Activated T-helper 1 cell treated with anti-CD3 and anti-CD28 coated beads, Interleukin-2, amount 50 U/mL, for 16 hours (primary cell): ENCODE data around the gene RHOT2.

Experiments used
- DNase-seq, 2 donors: peaks; one replicate each; pipeline ENCODE4 v3.0.0-alpha.2; 2020; ENCODE audit warnings: low read depth in 1 of 2, low spot score in 1 of 2

RHOT2 gene

GRCh38 chr16:647173-647902 is 20.6 kb upstream of the RHOT2 start:
- no peak for DNase-seq

- no peak for DNase-seq
Observed at GRCh38 chr16:648071-648780, 19.7 kb upstream of the RHOT2 start.

- peak; percentile 83 to 87 for DNase-seq
Observed at GRCh38 chr16:648781-649589, 18.9 kb upstream of the RHOT2 start, which contains the start of gene WDR90. Gene WDR90 (plus strand): TSS chr16:649365. CDS start chr16:649417, 52 bp downstream.

- no peak for DNase-seq
Observed at GRCh38 chr16:649631-650030, 18.3 kb upstream of the RHOT2 start.

- no peak for DNase-seq
Observed at GRCh38 chr16:651844-652243, 16.1 kb upstream of the RHOT2 start.

DNA sequence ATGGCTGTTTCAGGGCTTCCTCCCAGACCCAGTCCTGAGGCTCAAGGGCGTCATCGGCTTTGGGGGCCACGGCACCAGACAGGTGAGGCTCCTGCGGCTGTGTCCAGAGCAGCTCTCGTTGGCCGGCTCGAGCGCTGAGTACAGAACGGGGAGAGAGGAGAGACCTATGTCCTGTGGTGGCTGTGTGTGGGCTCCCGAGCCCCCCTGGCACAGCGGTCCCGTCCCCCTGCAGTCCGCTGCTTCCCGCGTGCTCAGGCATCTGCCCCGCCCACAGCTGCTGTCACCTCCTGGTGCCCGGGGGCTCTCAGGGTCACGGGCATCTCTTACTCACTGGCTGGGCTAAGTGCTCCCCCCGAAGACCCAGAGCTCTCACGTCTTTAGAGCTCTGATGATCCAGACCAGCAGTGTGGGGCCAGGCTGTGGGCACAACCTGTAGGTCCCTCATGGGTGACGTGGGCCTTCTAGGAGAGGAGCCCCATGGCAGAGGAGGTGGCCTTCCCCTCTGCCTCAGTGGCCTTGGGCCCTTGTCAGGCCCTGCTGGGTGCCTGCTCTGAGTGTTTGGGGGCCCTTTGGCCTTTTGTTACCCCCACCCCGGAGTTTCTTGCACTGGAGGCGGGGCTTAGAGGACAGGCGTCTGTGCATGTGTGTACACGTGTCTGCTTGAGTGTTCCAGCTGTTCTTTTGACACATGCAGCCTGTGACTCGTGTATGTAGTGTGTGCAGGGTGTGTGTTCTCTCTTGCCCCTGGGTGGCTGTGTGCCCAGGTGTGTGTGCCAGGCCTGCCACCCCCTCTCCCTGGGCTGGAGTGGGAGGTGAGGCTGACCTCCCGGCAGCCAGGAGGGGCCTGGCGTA is 15.3 kb upstream of the RHOT2 start:
- no peak for DNase-seq

DNA sequence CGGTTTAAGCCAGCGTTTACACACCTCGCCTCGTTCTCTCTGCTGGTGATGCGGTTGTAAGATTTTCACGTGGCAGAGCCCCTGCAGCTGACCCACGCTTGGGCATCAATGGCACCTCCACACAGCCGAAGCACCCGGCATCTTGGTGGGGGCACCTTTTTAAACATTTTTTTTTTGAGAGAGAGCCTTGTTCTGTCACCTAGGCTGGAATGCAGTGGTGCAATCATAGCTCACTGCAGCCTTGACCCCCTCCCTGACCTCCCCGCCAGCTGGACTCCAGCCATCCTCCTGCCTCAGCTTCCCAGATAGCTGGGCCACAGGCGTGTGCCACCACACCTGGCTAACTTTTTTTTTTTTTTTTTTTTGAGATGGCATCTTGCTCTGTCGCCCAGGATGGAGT is 13.9 kb upstream of the RHOT2 start:
- no peak for DNase-seq

GRCh38 chr16:657487-657886 is 10.4 kb upstream of the RHOT2 start:
- no peak for DNase-seq

- DNase-seq, result no peak
Observed at GRCh38 chr16:658679-659571, 9.0 kb upstream of the RHOT2 start.

DNA sequence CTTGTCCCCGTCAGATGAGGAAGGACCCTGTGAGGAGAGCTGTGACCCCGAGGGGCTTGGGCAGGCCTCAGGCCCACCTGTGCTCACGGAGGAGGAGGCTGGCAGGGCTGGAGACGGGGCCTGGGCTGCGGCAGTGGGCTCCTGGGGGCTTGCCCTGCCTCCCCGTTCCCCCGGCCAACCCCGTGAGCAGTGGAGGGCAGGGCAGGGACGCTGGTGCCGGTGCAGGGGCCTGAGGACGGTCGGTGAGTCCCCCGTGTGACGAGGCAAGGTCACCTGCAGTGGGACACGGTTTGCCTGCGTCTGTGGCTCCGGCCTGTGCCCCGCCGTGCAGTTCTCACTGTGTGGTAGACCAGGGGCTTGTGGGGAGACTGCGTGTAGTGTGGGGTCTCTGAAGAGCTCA is 8.3 kb upstream of the RHOT2 start:
- DNase-seq, result no peak

- DNase-seq, result no peak
Observed at GRCh38 chr16:660132-660458, 7.8 kb upstream of the RHOT2 start.

DNA sequence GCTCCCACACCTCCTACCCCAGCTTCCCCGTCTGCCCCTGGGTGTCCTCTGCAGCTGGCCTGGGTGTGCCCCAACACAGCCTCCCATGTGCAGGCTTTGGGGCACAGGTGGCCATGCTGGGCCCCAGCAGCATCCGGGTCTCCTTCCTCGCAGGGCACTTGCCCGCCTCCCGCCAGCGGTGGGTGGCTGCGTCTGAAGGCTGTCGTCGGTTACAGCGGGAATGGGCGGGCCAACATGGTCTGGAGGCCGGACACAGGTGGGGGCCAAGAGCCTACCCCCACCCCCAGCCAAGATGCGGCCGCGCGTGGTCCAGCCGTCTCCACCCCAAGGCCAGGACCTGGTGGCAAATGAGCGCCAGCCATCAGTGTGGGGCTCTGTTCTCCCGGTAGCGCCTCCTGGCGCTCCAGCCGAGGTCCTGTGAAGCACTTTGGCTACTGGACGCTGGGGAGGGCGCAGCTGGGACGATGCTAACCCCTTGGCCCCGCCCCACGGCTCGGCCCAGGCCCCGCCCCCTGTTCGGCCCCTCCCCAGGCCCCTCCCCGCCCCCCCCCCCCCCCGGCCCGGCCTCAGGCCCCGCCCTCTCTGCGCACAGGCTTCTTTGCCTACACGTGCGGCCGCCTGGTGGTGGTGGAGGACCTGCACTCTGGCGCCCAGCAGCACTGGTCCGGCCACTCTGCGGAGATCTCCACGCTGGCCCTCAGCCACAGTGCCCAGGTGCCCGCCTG is 7.3 kb upstream of the RHOT2 start:
- peak; percentile 35 to 58 for DNase-seq

DNA sequence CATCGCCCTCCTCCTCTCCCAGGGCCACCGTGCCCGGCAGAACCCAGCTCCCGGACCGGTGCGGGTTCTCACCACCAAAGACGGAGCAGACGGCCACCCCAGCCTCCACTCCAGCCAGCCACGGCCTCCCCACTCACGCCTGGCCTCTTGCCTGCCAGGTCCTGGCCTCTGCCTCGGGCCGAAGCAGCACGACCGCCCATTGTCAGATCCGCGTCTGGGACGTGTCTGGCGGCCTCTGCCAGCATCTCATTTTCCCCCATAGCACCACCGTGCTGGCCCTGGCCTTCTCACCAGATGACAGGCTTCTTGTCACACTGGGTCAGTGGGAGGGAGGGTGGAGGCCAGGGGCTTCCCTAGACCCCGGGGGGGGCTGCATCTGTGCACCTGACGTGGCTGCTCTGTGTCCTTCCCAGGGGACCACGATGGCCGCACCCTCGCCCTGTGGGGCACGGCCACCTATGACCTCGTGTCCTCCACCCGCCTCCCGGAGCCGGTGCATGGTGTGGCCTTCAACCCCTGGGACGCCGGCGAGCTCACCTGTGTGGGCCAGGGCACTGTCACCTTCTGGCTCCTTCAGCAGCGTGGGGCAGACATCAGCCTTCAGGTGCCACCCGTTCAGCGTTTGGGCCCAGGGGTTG is 6.6 kb upstream of the RHOT2 start:
- no peak for DNase-seq

GRCh38 chr16:662095-662494 is 5.8 kb upstream of the RHOT2 start:
- DNase-seq, result no peak

- DNase-seq, result no peak
Observed at GRCh38 chr16:662597-662996, 5.3 kb upstream of the RHOT2 start.

- DNase-seq, result no peak
Observed at GRCh38 chr16:666572-666971, 1.4 kb upstream of the RHOT2 start.

DNA sequence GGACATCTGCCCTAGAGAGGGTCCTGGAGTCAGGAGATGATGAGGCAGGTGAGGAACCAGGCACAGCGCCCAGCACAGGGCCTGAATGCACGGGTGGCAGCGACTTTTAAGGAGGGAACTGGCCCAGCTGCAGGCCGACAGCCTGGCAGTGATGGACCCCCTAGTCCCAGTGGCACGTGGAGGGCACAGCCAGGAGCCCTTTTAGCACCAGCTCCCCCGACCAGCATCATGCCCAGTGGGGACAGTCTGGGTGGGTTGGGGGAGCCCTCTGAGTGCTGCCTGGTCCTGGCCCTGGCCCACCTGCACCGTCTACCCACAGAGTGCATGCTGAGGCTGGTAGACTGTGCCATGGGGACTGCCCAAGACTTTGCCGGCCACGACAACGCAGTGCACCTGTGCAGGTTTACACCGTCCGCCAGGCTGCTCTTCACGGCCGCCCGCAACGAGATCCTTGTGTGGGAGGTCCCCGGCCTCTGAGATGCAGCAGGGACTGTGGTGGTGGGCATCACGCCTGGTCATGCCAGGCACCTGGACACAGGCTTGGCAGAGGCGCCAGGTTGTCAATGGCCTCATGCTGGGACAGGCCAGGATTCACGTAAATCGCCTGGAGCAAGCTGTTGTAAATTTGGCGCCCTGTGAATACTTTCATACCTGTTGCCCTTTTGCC is 686 bp upstream of the RHOT2 start:
- no peak for DNase-seq

GRCh38 chr16:668519-669171 is 713 bp downstream of the RHOT2 start:
- no peak for DNase-seq
